ENCODE measurements around the gene PRLHR.
A peak's percentile ranks its signal among the peaks of the same experiment; 100 is the strongest.
"Not testable (repeated sequence)": the region's sequence is repeated elsewhere in the genome, so short reads cannot be mapped to it uniquely, and the experiment has no call there.

Gene PRLHR

GRCh38 chr10:118595598-118596425, at the start of gene PRLHR:
Gene PRLHR (minus strand): TSS chr10:118595648. CDS start chr10:118595244, 404 bp downstream.
- DNase-seq = peak; percentile 27 to 35

GRCh38 chr10:118642228-118642627, 46.8 kb upstream of the PRLHR start:
- DNase-seq = no peak

- no peak for DNase-seq
Measured at GRCh38 chr10:118638680-118639079, 43.2 kb upstream of the PRLHR start.

DNA sequence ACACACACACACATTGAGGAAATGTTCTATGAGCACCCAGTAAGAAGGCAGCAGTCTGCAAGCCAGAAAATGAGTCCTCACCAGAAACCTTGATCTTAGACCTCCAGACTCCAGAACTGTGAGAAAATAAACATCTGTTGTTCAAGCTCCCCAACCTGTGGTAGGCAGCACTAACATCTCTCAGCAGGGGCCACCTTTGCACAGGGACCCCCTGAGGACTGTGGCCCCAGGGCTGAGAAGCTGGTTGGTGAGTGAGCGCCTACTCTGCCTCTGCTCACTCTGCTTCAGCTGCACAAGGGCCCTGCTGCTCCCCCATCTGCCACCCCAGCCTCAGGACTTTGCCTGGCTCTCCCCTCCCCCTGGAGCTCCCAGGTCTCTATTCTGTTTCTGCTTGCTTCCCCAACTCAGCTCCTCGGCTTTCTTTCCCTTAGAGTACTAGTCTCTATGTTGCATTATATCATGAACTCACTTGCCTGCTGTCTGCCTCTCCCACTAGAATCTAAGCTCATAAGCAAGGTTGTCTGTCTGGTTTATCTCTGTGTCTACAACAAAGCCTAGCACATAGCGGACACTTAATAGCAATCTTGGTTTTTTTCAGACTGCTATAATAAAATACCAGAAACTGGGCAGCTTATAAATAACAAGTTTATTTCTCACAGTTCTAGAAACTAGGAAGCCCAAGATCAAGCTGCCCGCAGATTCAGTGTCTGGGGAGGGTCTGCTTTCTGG, 40.4 kb upstream of the PRLHR start:
- DNase-seq = no peak

DNA sequence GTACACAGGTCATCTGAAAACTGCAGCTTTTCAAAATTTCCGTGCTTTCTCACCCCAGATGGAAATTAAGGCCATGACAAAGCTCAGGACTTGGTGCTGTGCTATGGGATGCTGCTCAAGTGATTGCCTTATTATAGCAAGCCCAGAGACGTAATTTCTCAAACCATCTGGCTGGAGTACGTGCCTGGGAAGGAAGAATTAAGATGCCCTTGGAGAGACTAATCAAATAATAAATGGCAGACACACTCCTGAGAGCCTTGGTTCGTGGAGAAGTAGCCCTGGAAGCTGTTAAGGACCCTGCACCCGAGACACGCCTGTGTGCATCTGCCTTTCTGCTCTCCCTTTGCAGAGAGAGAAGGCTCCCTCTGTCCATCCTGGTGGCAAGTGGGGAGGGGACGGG, 38.3 kb upstream of the PRLHR start:
- no peak for DNase-seq

DNA sequence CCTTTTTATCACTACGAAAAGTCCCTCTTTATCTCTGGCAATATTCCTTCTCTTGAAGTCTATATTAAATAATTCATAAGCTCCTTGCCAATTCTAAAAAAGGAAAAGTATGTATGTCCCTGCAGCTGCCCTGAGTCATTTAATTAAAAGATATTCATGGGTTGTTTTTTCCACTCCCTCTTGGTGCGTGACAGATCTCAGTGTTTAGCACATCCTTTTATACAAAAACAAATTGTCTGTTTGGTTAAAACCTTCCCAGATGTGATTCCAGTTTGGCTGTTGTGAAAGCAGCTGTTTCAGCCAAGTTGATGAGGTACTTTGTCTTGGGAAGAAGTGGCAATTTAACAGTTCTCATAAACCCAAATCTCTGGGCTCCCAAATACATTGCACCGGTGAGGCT, 33.8 kb upstream of the PRLHR start:
- no peak for DNase-seq

DNA sequence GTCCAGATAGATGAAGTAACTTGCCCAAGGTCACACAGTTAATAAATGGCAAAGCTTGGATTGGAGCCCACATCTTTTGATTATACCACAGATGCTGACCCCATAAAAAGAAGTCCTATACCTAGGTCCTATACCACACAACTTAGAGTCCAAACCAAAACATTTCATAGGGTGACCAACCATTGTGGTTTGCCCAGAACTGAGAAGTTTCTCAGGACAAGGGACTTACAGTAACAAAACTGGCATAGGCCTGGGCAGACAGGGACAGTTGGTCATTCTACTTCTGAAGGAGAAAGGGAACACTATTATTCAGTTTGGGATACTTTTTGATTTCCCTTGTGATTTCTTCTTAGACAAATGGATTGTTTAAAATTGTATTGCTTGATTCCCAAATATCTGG, 32.9 kb upstream of the PRLHR start:
- DNase-seq = no peak

DNA sequence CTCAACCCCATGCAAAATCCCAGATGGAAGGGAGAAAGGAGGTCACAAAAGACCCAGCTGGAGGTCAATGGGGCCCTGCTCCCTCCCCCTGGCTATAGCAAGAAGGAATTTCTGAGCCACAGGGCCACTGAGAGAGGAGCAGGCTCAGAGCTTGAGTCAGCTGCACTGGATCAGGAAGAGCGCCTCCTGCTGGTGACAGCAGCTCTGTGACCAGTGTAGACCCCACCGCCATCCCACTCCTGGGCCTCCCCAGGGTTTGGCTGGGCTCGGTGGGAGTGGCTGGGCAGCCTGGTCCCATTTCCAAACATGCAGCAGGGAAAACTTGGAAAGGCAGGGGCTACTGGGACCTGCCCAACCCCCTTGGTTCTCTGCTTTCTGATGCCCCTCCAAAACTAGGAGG, 31.5 kb upstream of the PRLHR start:
- DNase-seq = no peak

GRCh38 chr10:118625504-118625903, 30.1 kb upstream of the PRLHR start:
- no peak for DNase-seq

- no peak for DNase-seq
Measured at GRCh38 chr10:118624747-118625146, 29.3 kb upstream of the PRLHR start.

DNA sequence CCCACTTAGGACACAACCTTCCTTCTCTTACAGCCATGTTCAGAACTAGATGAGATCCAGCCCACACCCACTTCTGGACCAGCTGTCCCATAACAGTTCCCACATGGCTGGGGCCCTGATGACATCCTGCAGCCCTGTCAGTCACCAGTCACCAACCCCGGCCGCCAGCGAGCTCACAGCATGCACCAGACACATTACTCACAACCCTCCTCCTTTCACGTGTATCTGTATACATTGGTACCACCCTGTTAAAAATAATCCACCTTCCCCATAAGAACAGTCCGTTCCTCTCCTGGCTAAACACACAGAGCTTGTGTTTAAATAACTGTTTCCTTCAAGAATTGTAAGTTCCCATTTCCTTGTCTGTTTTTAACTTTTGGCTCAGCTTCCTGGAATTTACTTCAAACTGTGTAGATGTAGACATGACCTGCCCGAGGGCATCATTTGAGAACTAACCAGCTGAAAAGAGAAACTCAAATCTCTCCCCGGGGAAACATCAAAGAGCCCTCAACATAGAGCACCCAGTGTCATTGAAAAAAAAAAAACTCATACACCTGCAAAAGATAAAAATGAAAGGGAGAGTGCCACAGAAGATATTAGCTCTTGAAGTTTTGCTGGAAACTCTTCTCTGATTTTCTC, 26.0 kb upstream of the PRLHR start:
- no peak for DNase-seq

GRCh38 chr10:118613863-118614262, 18.4 kb upstream of the PRLHR start:
- not testable (repeated sequence) for DNase-seq

GRCh38 chr10:118610577-118610976, 15.1 kb upstream of the PRLHR start:
- no peak for DNase-seq

DNA sequence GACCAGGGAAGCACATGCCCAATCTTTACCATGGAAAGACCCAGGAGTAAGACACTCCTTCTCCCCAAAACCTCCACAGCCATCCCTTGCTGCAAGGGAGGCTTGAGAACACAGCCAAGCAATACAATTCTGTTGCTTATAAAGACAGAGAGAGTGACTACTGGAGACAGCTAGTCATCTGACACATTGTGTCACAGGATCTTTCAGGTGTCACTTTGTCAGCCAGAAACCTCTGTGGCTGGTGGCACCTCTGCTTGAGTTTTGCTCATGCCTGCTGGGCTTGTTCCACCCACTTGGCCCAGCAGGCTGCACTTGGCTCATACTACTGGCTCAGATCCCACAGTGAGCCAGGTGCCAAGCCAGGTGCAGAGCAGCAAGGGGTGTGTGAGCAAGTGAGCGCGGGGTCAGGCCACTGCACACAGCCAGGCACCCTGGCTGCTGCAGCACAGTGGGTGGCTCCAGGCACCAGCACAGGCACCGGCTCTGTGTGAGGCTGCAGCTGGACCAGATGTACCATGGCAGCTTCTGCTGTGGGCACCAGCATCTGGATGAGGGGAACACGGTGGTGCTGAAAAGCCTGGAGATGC, 12.4 kb upstream of the PRLHR start:
- DNase-seq = no peak

- no peak for DNase-seq
Measured at GRCh38 chr10:118605694-118606093, 10.2 kb upstream of the PRLHR start.

- no peak for DNase-seq
Measured at GRCh38 chr10:118596426-118597124, 1.1 kb upstream of the PRLHR start.

DNA sequence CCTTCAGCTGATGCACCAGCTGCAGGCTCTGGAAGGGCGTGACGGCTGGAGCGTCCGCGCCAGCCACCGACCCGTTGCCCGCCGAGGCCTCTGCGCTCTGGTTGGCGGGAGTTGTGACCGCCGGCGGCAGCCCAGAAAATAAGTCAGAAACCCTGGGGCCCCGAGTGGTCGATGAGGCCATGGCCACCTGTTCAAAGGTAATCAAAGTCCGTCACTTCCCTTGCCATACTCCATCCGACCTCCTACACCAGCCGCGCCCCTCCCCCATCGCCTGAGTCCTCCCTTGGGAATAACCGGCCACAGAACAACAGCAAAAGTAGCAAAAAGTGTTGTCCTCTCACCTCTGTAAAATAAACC, 406 bp downstream of the PRLHR start:
- no peak for DNase-seq

DNA sequence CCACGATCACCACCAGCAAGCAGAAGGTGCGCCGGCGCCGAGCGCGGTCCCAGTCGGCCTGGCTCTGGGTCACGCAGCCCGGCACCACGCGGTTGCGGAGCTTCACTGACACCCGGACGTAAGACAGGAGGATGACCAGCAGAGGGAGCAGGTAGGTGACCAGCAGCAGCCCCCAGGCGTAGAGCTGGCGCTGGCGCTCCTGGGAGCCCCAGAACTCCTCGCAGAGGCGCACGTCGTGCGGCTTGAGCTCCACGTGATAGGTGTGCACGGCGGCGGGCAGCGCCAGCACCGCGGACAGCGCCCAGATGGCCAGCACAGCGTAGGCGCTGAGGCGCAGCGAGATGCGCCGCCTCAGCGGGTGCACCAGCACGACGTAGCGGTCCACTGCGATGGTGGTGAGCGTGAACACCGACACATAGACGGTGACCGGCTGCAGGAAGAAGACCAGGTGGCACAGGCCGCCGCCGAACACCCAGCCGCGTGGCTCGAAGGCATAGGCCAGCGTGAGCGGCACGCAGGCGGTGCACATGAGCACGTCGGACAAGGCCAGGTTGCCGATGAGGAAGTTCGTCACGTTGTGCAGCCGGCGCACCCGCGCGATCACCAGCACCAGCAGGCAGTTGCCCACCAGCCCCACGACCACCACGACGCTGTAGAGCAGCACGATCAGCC, 920 bp downstream of the PRLHR start:
- DNase-seq = no peak

- peak; percentile 17 to 57 for DNase-seq
Measured at GRCh38 chr10:118592675-118593330, 2.6 kb downstream of the PRLHR start.

GRCh38 chr10:118590334-118590733, 5.1 kb downstream of the PRLHR start:
- peak; percentile 0 to 26 for DNase-seq

DNA sequence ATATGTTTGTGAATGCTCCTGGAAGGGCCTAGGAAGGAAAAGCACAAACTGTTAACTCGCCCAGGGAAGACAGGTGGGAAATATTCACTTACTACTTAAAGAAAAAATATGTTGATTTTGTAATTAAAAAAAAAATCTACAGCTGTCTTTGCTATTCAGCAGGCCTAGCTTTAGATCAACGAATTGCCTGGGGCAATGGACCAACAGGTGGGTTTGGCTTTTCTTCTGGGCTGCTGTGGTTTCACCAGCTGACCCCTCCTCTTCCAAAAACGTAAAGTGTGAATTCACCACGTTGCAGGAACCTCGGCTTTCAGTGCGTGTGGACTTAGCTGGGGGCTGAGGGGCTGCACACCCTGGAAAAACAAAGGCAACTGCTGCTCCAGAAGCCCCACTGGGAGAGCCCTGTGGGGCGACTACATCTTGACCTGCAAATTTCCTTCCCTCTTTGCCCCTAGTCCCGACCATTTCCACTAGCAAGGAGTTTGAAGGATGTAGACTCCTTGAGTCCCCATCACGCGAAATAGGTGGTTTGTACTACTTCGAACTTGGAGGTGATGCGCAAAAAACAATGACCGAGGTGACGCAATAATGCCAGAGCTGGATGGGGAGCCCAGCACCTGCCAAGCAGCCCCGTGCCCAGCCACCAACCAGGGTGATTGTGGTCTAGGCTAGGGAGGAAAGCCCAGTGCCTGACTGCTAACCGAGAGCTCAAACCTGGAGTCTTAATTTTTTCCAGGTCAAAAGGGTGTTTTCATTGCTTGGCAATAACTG, 7.4 kb downstream of the PRLHR start:
- no peak for DNase-seq
